Activated CD4-positive, alpha-beta T cell treated with anti-CD3 and anti-CD28 coated beads, Interleukin-2, amount 50 U/mL, for 1 hour (primary cell): Measurements from ENCODE around the gene DVL1.

Source experiments
- DNase-seq: peaks from one replicate; pipeline ENCODE4 v3.0.0-alpha.2; 2020

The DVL1 gene

DNA sequence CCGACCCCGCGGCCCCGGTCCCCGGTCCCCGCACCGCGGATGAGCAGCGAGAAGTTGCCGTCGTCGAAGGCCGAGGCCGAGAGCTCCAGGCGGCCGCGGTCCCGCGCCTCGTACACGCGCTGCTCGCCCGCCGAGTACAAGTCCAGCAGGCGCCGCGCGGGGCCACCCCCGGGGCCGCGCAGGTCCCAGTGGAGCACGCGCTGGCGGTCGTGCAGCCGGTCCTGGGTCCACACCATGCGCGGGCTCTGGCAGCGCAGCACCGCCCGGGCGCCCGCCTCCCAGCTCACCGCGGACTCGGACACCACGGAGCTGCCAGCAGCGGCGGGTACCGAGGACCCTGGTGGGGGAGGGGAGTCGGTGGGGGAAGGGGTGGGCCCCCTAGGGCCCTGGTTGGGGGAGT lies 6.2 kb upstream of the DVL1 start:
- no peak for DNase-seq

DNA sequence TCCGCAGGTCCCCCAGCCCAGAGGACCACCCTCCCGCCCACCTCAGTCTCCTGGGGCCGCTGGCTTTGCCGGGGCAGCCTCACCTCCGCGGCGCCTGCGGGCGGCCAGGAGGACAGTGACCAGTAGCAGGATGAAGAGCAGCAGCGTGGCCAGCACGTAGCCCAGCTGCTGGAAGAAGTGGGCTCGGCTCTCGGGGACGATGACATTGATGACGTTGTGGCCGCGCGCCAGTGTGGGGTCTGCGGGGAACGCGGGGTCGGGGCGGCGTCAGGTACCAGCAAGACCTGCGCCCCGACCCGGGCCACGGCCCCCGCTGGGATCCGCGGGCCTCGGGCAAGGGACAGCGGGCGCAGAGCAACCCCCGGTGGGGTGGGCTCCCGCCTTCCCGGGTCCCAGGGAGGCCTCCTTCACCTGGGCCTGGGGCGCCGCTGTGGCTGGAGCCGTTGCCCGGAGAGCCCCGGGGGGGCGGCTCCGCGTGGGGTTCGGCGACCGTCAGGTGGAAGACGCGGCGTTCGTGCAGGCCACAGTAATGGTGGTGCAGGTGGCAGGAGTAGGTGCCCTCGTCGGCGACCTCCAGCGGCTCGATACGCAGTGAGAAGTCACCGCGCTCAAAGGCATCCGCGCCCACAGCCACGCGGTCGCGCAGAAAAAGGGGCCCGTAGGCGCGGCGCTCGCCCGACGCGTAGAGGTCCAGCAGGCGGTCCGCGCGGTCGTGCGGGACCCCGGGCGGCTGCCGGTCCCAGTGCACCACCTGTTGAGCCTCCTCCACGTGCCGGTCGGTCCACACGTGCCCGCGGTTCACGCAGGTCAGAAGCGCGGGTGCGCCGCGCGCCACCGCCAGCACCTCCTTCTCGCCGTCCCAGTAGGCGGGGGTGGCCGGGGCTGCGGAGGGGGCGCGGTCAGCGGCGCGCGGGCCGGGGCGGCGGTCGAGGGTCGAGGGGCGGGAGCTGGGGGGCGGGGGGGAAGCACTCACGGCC lies 5.3 kb upstream of the DVL1 start:
- no peak for DNase-seq

DNA sequence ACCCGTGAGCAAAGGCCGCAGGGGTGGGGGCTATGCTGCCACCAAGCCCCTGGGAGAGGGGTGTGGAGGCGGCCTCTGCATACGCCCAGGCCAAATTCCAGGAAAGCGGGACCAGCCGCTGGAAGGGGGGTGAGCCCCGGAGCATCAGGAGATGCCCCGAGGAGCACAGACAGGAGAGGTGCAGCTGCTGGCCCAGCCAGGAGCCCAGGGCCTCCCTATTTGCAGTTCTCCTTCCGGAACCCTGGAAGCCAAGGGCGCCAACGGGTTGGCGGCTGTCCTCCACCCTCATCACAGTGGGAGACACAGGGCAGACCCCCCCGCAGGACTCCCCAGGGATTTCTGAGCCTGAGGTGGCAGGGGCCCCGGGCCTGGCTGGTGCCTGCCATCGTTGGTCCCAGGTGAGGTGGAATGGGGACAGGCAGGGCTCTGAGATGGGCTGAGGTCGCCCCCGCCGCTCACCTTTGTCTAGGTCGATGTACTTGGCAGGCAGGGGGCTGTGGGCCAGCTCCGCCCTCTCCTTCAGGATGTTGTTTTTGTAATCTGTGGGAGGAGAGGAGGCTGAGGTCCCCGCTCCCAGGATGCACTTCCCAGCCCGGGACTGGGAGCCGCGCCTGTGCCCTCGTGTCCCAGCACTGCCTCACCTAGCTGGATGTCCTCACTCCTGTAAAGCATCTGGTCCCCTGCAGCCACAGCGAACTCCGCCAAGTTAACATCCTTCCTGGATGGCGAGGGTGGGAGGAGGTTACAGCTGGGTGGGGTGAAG lies 4.4 kb upstream of the DVL1 start:
- no peak for DNase-seq

DNA sequence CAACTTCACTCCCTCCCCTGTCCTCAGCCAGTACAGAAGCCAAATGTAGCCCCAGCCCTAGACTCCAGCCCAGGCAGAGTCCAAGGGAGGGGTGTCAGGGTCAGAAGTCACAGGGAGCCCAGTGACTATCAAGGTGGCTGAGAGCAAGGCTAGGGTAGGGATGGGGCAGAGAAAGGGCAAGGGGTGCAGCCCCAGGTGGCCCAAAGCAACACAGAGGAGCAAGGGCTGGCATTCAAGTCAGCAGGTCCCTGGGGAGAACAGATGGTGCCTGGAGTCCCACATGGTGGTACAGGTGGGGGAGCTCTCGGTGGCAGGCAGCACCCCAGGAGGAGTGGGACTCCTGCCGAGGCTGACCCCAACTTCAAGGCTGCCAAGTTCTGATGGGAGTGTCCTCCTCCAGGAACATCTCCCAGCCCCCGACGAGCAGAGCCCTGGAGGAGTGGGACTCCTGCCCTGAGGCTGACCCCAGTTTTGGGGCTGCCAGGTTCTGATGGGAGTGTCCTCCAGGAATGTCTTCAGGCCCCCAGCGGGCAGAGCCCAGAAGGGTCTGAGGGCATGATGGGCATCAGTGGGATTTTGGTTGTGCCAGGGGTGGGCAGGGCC lies 3.7 kb upstream of the DVL1 start:
- DNase-seq, result no peak

DNA sequence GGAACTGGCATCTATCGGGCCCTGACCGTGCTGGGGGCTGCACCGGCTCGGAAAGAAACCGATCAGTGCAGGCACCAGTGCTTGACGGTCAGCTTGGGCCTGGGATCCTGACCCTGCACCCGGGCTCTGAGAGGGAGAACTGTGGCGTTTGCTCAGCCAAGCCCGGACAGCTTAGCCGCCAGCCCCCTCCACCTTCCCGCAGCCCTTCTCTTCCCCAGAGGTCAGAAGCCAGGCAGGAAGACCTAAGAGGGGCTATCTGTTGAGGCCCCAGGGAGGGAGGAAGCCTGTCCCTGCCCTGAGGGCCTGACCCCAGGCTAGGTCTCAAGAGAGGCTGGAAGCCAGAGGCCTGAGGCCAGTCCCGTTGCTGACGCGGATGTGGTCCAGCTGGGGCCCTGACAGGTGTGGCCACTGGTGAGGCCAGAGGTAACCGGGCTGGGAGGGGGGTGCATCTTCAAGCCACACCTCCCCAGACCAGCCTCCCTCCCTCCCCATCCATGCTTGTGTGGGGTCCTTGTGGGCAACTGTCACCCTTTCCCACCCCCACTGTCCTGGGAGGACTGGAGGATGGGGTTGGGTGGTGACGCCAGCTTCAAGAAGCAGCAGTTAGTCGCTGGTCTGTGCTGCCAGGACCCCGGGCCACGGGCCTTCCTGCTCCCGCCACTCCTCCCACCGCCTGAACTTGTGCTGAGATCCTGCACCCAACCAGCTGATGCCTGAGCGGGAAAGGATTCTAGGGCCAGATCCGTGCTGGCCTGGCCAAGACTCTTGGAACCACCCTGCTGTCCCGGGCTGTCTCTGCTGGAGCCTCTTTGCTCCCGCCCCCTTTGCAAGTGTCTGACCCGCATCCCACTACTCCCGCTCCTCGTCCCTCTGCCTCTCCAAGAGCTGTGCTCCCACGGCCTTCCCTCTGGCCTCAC lies 2.6 kb upstream of the DVL1 start:
- no peak for DNase-seq

DNA sequence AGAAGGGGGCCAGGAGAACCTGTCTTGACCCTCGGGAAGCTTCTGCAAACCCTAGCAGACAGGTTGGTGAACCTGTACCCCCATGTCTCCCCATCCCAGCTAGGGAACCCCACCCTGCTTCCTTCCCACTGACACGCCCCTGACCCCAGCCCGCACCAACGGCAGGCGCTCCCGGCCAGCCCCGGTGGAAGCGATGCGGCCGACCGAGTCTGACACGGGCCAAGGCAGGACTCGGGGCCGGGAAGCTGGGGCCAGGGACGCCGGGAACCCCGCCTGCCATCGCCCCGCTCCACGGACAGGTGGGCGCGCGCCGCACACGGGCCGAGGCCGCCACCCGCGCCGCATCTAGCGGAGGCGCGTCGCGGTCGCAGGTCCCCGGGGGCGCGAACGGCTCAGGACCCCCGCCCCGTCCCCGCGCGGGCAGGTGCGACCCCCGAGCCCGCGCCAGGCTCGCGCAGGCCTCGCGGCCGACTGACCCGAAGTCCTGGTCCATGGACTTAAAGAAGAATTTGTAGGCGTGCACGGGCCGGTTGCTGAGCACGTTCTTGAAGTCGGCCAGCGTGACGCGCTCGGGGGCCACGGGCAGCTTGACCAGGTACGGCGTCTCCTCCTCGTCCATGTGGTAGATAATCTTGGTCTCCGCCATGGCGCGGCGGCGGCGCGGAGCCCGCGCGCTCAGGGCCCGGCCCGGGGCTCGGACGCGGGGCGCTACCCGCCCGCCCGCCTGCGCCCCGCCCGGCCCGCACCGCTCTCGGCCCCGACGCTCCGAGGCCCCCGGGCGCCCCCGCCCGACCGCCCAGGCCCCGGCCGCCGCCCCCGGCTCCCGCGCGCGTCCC lies 580 bp downstream of the DVL1 start:
- DNase-seq, result no peak

DNA sequence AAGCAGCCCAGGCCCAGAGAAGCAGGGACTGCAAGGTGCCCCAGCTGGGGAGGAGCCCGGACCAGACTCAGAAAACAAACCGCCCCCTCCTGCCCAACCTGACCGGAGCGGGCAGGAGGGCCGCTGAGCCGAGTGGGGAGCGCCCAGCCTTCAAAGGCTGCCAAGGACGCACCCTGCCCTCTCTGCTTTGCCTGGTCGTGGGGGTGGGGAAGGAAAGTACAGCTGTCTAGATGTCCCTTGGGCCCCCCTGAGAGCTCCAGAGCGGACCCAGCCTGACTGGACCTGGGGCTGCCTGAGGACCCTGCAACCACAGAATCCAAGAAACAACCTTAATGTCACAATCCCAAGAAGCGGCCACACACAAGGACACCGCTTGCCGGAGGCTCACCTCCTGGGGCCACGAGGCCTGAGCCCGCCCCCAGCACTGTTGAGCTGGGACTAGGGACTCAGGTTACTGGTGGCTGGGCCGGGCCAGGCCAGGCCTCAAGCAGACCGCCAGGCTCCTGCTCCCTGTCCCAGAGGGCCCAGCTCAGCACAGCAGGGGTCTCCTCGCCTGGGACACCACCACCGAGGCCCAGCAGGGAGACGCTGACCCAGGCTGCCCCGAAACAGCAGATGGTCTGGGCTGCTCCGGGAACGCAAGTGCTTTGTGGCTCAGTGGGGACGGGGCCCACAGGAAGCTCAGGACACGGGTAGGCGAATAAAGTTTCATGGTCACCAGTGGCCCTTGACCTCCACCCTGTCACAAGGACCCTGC lies 1.4 kb downstream of the DVL1 start:
- no peak for DNase-seq

DNA sequence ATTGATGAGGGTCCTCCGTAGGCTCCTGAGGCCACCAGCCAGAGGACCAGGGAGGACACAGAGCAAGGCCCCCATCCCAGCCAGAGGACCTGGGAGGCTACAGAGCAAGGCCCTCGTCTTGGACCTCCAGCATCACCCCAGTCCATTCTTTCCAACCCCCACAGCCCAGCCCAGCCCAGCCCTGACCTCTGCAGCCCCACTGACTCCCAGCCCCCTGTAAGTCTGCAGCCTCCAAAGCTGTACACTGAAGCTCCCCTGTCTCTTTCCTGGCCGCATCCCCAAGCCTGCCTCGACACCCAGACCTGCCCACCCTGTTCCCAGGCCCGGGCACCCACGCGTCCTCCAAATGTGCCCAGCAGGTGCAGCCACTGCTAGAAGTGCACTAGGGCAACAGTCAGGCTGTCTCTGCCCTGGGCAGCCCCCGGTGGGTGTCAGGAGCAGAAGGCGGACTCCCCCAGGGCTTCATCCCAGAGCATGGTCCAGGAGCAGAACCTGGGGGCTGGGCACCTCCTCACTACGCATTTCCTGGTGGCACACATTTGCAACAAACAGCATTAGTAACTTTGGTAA lies 2.1 kb downstream of the DVL1 start:
- no peak for DNase-seq

DNA sequence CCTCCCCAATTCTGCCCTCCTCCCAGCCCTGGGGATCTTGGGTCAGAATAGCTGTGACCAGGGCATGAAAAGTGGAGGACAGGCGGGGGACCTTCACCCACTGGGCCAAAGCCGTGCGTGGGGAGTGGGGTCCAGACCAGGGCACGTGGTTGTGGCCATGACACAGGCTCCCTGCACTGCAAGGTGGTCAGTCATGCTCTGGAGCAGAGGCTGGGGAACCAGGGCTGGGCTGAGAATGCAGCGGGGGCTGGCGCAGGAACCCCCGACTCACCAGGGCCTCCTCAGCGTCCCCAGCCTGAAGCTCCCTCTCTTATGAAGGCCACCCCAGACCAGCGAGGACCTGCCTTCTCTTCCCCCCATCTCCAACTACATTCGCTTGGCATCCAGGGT lies 2.7 kb downstream of the DVL1 start:
- no peak for DNase-seq

DNA sequence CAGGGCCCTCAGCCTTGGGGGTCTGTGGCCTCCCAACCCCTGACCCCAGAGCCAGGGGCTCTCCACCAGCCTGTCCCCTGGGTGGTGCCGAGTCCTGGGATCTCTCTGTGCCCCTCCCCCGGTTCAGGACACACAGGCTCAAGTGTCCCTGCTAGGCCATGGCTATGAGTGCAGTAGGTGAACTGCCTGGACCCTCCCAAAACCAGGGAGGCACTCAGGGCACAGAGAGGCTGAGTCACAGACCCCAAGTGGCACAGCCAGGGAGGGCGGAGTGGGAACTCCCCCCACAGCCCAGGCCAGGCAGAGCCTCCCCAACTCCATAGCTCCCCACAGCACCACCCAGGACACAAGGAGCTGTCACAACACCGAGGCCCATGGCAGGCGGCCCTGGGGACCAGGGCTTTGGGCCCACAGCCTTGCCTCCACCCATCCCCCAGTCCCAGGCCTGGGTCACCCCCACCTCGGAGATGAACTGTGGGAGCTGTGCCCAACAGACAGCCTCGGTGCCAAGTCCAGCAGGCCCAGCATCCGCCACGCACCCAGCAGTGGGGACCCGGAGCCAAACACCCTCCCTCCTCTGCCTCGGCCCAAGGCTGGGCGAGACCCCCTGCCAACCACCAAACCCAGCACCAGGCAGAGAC lies 3.2 kb downstream of the DVL1 start:
- no peak for DNase-seq

DNA sequence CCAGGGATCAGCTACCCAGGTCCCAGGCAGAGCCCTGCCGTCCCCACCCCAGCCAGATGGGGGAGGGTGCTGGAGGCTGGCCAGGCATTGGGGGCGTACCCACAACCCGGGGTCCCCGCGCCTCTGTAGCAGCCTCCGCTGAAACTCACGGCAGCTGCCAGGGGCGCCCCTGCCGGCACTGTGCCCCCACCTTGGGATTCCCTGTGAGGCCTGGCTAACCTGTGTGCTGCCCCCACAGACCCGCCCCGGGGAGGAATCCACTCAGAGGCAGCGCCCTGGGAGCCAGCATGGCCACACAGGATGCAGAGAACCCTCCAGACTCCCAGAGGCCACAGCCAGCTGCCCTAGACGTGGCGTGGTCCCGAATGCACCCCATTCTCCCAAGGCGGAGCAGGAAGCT lies 3.8 kb downstream of the DVL1 start:
- DNase-seq, result no peak

DNA sequence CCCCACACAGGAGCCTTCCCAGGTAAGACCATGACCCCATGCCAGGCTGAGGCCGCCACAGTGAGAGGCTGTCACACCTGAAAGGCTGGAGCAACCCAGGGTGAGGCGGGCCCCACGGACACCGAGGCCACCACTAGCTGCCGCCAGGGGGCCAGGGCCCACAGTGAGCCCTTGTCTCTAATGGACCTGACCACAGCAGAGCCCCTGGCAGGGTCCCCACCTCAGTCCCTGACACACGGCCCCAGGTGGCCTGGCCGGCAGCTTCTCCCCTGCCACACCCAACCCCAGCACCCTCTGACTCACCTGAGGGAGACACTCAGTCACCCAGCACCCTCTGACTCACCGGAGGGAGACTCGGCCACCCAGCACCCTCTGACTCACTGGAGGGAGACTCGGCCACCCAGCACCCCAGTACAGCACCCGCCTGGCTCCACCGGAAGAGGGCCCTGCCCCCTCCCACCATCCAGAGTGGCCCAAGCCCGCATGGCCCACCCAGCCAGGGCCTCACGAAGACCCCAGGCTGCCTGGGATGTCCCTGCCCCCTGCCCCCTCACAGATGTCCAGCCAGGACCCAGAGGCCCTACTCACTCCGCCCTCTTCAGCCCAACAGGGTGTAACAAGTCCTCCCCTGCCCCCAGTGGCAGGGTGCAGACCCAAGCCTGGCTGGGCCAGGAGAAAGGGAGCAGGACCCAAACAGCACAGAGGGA lies 4.4 kb downstream of the DVL1 start:
- no peak for DNase-seq

DNA sequence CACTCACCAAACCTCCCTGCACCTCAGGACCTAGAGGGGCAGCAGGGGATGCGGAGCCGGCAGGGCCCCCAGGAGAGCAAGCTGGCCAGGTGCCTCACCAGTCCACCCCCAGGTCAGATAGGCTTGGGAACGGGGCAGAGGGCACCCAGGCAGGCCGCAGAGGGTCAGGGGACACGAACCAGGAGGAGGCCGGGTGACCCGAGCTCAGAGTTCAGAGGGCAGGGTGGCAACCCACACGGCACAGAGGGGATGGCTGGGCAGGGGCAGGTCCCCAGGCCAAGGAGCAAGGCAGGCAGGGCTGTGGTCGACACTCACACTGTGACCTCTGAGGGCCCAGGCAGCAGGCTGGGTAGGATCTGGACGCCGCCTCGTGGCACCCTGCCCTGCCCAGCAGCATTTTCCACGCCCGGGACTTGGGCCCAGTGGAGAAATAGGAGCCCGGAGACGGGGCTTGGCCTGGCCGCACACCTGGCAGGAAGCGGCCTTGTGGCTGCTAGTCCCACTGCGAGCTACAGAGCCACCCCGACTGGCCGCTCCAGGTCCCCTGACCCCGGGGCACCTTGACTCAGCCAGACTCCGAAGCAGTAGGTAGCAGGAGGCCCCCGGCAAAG lies 5.3 kb downstream of the DVL1 start:
- DNase-seq, result no peak

DNA sequence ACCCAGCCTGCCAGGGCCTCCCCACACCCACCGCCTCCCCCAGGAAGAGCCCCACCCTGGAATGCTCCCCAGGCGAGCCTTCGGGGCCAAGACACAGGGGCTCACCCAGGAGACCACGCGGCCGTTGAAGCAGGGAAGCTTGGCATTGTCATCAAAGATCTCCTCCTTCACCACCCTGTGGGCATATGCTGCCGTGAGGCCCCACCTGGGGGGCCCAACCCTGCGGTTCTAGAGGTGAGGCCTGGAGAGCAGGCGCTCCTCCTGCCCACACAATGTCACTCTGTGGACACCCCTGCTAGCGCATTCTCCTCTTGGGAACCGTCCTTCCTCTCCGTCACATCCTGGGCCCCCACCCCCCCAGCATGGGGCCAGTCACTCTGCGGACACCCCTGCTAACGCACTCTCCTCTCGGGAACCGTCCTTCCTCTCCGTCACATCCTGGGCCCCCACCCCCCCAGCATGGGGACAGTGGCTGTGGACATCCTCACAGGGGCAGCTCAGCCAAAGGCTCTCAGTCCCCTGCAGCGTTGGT lies 6.6 kb downstream of the DVL1 start:
- no peak for DNase-seq

DNA sequence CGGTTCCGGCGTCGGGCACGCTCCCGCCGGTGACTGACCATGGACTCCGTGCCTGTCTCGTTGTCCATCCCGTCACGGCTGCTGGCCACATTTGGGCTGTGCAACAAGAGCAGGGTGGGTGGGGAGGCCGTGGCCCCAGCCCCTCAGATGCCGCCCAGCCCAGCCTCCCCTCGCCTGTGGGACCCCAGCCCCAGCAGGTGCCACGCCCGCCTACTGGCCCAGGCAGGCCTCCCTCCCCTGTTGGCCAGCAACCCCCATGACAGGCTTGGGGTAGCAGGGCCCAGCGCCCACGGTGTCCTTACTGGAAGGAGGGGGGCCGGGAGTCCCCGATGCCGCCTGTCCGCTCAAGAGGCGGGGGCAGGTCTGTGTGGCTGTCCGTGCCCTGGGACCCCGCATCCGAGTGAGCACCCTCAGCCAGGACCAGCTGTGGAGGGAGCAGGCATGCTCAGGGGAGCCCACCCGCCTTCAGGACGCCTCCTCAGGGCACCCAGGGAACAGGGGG lies 7.1 kb downstream of the DVL1 start:
- no peak for DNase-seq

DNA sequence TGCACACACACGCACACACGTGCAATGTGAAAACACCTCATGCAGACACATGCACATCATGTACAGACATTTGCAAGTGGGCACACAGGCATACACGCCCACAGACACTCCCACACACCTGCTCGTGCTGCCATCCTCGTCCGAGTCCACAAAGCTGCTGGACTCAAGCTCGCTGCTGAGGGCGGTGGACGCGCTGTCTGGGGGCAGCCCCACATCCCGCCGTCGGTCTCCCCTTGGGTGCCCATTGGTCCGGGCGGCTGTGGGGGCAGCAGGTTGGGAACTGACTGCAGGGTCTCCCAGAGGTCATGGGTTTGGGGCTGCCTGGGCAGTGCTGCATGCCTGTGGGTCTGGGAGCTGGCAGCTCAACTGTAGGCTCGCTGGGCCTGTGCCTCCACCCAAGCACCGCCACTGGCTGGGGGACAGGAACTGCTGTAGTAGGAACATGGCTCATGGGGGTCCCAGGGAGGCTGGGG lies 7.6 kb downstream of the DVL1 start:
- no peak for DNase-seq

DNA sequence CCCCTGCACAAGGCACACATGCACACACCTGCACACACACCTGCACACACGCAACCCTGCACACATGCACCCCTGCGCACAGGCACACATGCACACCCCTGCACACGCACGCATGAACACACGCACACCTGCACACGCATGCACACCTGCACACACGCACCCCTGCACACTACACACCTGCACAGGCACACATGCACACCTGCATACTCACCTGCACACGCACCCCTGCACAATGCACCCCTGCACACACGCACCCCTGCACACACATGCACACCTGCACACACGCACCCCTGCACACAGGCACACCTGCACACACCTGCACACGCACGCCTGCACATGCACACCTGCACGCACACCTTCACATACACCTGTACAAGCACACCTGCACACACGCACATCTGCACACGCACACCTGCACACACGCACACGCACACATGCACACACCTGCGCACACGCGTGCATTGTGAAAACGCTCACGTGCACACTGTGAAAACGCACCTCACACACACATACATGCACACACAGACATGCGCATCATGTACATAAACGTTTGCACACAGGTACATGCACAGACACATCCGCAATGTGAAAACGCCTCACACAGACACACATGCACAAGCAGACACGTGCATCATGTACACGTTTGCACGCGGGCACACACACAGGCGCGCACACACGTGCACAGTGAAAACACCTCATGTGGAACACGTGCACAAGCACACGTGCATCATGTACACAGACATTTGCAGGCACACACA lies 8.2 kb downstream of the DVL1 start:
- no peak for DNase-seq

DNA sequence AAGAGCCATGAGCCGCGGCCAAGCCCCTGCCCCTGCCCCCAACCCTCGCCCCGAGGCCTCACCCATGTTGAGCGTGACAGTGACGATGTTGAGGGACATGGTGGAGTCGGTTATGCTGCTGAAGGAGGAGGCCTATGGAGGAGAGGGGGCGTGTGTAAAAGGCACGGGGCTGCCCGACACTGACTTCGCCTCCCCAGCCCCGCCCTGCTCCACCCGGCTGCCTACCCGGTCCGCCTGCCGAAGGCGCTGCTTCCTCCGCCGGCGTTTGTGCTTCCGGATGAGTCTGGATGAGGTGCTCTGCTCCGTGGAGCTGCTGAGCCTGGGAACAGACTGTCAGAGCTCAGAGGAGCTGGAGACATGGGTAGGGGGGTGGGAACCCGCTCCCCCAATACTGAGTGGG lies 9.0 kb downstream of the DVL1 start:
- DNase-seq, result no peak
